AG09309 (cell line): ENCODE measurements around the gene TEC.

Experiments used
- DNase-seq: peaks from one replicate; pipeline ENCODE4 v3.0.0-alpha.2; 2010; ENCODE audit warnings: low read depth
- H3K4me3 ChIP-seq: 2 replicates; pipeline ENCODE4 v1.5.1; 2011; ENCODE audit warnings: mild to moderate bottlenecking, low read depth, low read length, moderate library complexity; ENCODE audit not compliant: control insufficient read depth
- TF ChIP-seq, protein P1 (sequence below): IDR thresholded peaks from 2 replicates; pipeline ENCODE4 v1.5.1; 2011; ENCODE audit warnings: mild to moderate bottlenecking, low read depth, low read length, inconsistent platforms; ENCODE audit not compliant: insufficient read depth, control insufficient read depth; ENCODE audit errors: missing control alignments

Gene TEC

DNA sequence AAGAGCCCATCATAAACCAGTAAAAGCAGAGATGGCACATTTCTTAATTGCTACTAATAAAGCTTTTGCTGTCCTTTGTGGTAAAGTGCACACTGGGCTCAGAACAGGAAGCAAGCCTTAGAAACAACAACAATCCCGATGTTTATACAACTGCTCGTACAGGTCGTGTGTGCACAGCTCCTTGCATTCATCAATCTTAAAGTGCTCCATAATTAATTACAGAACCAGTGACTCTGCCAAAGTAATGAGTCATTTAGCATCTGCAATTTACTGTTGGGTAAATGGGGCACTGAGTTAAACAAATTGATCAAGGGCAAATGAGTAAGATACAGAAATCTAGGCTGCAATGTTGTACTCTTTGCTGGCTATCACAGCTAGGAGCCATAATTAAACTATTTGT, 74.3 kb downstream of the TEC start:
- TF ChIP-seq, protein P1, sequence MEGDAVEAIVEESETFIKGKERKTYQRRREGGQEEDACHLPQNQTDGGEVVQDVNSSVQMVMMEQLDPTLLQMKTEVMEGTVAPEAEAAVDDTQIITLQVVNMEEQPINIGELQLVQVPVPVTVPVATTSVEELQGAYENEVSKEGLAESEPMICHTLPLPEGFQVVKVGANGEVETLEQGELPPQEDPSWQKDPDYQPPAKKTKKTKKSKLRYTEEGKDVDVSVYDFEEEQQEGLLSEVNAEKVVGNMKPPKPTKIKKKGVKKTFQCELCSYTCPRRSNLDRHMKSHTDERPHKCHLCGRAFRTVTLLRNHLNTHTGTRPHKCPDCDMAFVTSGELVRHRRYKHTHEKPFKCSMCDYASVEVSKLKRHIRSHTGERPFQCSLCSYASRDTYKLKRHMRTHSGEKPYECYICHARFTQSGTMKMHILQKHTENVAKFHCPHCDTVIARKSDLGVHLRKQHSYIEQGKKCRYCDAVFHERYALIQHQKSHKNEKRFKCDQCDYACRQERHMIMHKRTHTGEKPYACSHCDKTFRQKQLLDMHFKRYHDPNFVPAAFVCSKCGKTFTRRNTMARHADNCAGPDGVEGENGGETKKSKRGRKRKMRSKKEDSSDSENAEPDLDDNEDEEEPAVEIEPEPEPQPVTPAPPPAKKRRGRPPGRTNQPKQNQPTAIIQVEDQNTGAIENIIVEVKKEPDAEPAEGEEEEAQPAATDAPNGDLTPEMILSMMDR = no peak
- H3K4me3 ChIP-seq = no peak overlapping the region
- DNase-seq = peak; percentile 2

DNA sequence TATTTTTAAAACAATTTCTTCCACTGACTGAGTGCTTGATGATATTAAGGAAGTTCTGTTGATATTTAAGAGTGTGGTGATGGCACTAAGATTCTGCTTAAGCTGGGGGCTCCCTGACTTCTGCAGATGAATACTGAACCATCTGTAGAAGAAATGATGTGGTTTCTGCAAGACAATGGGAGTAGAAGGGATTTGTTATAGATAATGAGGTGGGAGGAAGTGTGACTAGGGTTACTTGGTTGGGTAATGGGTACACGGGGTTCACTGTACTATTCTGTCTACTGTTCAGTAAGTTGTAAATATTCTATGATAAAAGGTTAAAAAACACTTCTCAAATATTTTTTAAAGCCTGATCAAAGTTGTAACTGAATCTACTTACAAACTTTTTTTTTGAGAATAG, 74.7 kb downstream of the TEC start:
- no peak overlapping the region for H3K4me3 ChIP-seq

DNA sequence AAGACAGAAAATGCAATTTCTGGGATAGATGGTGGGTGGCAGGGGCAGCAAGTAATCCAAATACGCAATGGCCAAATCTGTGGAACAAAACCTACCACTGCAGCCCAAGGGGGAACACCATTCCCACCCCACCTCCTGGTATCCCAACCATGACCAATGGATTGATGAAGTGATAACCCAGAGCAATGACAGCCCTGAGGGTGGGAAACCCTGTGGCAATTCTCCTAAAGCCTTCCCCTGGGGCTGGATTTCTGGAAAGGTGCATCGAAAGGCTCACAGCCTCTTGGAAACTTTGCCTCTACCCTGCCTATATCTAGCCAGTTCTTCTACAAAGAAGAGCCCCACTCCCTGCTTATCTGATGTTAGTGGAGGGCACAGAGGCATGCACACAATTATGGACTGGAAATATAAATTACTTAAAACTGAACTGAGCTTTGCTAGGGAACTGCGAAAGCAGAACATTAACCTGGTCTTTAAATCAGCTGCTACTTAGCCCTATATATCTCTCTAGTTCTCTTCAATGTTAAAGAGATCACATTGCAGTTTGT, 75.6 kb downstream of the TEC start:
- no peak for DNase-seq
- H3K4me3 ChIP-seq = no peak overlapping the region
- TF ChIP-seq, protein P1 = no peak

More for the DNA sequence above, 74.7 kb downstream of the TEC start:
- no peak for DNase-seq
- TF ChIP-seq, protein P1 = no peak

DNA sequence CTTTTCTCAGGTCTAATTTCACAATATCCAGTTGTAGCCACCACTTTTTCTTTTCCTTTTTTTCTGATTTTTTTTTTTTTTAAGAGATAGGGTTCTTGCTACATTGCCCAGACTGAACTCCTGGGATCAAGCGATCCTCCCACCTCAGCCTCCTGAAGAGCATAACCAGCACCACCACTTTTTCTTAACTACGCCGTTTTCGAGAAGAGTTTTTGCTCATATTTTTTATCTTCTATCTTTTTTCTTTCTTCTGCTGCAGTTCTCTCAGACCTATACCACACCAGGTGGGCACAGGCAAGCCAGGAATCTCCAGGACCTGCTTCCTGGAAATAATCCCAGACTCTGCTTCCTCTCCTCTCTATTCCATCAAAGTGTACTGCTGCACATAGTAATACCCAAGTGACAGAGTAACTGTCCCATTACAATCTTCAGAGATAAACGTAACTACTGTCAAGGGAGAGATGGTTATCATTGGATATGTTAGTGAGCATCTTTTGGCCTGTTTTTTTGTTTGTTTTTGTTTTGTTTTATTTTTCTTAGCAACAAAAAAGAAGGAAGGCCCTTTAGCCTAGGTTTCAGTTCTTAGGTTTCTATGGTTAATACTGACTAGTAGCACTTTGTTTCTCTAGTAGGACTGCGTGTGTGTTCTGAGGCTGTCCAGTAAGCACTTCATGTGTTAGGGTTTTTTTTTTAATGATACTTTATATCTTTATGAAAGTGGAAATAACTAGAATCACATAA, 76.4 kb downstream of the TEC start:
- TF ChIP-seq, protein P1 = no peak
- no peak for DNase-seq
- no peak overlapping the region for H3K4me3 ChIP-seq

DNA sequence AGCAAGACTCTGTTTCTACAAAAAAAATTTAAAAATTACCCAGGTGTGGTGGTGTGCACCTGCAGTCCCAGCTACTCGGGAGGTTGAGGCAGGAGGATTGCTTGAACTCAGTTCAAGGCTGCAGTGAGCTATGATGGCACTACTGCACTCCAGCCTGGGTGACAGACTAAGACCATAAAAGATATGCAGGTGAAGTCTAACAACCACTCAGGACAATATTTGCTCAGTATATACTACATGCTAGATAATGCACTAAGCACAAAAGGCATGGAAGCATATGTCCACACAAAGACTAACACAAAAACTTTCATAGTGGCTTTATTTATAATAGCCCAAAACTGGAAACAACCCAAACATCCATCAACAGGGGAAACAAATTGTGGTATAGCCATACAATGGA, 77.9 kb downstream of the TEC start:
- no peak overlapping the region for H3K4me3 ChIP-seq
- DNase-seq = no peak
- TF ChIP-seq, protein P1 = no peak

DNA sequence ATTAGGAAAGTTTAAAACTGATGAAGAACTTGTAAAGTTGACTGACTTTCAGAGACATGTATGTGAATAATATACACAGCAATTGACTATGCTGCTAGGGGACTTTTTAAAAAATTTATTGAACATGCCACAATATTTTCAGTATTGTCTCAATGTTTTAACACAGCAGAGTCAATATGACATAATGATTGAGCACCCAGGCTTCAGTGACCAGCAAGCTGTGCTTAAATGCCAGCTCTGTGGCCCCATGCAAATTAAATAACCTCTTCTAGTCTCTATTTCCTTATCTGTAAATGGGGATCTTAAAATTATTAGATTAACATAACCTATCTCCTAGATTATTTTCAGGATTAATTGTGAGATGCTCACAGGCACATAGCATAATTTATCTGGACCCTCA, 78.8 kb downstream of the TEC start:
- no peak overlapping the region for H3K4me3 ChIP-seq
- TF ChIP-seq, protein P1 = no peak
- DNase-seq = no peak
